Endothelial cell of umbilical vein (primary cell): ENCODE measurements around the gene PLEKHG3. TPM values are rescaled to one million over a fixed set of nuclear protein-coding genes. Genes with fewer than 3 reads are reported as not detected.

Experiments
- BruUV-seq: library from RNA; stranded (reverse); fragments of 400-500 nt; replicated peaks from 2 replicates; lab custom pipeline; 2021; lab: Mats Ljungman, UMichigan
- CTCF ChIA-PET: fragments of 300-600, 350-600 bp; sonication (Branson Sonifier 250); formaldehyde crosslinking; loops from one replicate; lab custom pipeline; 2021; ENCODE audit warnings: antibody characterized with exemption, inconsistent platforms; lab: Charles Lee
- POLR2A ChIA-PET: fragments of 300-600, 350-600 bp; sonication (Branson Sonifier 250); formaldehyde crosslinking; loops from one replicate; lab custom pipeline; 2021; ENCODE audit warnings: antibody characterized with exemption, inconsistent platforms; lab: Charles Lee
- DNase-seq: peaks from one replicate; pipeline ENCODE4 v3.0.0-alpha.2; 2011; ENCODE audit warnings: low read depth, low spot score
- FAIRE-seq: peaks from 2 replicates; lab custom pipeline; 2011; peaks lifted over from hg19 to GRCh38; lab: Jason Lieb, UNC
- H2AFZ ChIP-seq: 2 replicates; pipeline ENCODE4 v1.6.0; 2012; ENCODE audit warnings: low read depth, low read length, control low read depth, inconsistent platforms
- H3K27ac ChIP-seq: 2 replicates; pipeline ENCODE4 v1.5.1; 2011; ENCODE audit warnings: low read depth, mild to moderate bottlenecking, control low read depth, low read length, moderate library complexity; ENCODE audit not compliant: insufficient read depth
- H3K27me3 ChIP-seq, 2 experiments: 2 replicates each; pipeline versions ENCODE4 v1.6.0 to v1.6.1; 2011; ENCODE audit warnings: low read length in 2 of 2, mixed read lengths in 1 of 2; ENCODE audit not compliant: control insufficient read depth in 2 of 2, insufficient read depth in 2 of 2
- H3K36me3 ChIP-seq, 2 experiments: 2 replicates in 1 of 2; 3 replicates in 1 of 2; pipeline ENCODE4 v1.5.1; 2011; ENCODE audit warnings: low read length in 2 of 2, mild to moderate bottlenecking in 1 of 2, moderate library complexity in 1 of 2; ENCODE audit not compliant: control insufficient read depth in 2 of 2, insufficient read depth in 2 of 2; ENCODE audit errors: extremely low read depth in 1 of 2
- H3K4me1 ChIP-seq: 3 replicates; pipeline ENCODE4 v1.5.1; 2011; ENCODE audit warnings: mild to moderate bottlenecking, low read length; ENCODE audit not compliant: control insufficient read depth, insufficient read depth; ENCODE audit errors: extremely low read depth
- H3K4me2 ChIP-seq: 2 replicates; pipeline ENCODE4 v1.6.1; 2011; ENCODE audit warnings: low read length, control low read depth, mixed read lengths; ENCODE audit not compliant: insufficient read depth
- H3K4me3 ChIP-seq, 3 experiments: fragments of 200-600 bp in 1 of 3; sonication (generic), shearing (Covaris generic) in 1 of 3; replicated peaks in 1 of 3; 2 replicates each; pipeline ENCODE4 v1.5.1; 2011 to 2016; ENCODE audit warnings: control low read depth in 3 of 3, low read length in 3 of 3, mild to moderate bottlenecking in 2 of 3, inconsistent platforms in 1 of 3, low read depth in 1 of 3, moderate library complexity in 1 of 3; ENCODE audit not compliant: insufficient read depth in 1 of 3
- H3K79me2 ChIP-seq: 2 replicates; pipeline ENCODE4 v1.6.0; 2012; ENCODE audit warnings: low read length, inconsistent platforms; ENCODE audit not compliant: control insufficient read depth, insufficient read depth
- H3K9ac ChIP-seq: replicated peaks from 2 replicates; pipeline ENCODE3; 2011; ENCODE audit warnings: low read length, control low read depth; ENCODE audit not compliant: insufficient read depth; ENCODE audit errors: extremely low read depth
- H3K9me1 ChIP-seq: replicated peaks from 3 replicates; pipeline ENCODE4 v1.6.0; 2011; ENCODE audit warnings: mild to moderate bottlenecking, low read length; ENCODE audit not compliant: control insufficient read depth, insufficient read depth; ENCODE audit errors: extremely low read depth
- H3K9me3 ChIP-seq: replicated peaks from 2 replicates; pipeline ENCODE4 v1.5.1; 2012; ENCODE audit warnings: low read length, inconsistent platforms; ENCODE audit not compliant: control insufficient read depth, insufficient read depth
- H4K20me1 ChIP-seq: replicated peaks from 2 replicates; pipeline ENCODE3; 2011; ENCODE audit warnings: mild to moderate bottlenecking, low read length; ENCODE audit not compliant: control insufficient read depth, insufficient read depth; ENCODE audit errors: extremely low read depth
- CTCF ChIP-seq, 2 donors: IDR thresholded peaks; 1 replicate in 1 of 2; 2 replicates in 1 of 2; pipeline ENCODE4 v1.5.1; 2011; ENCODE audit warnings: low read length in 2 of 2, mild to moderate bottlenecking in 2 of 2, moderate library complexity in 2 of 2, control low read depth in 1 of 2, inconsistent platforms in 1 of 2, low read depth in 1 of 2; ENCODE audit not compliant: insufficient read depth in 1 of 2; ENCODE audit errors: extremely low read depth in 1 of 2
- EZH2 ChIP-seq: IDR thresholded peaks from 2 replicates; pipeline ENCODE4 v1.6.1; 2012; ENCODE audit warnings: borderline replicate concordance, low read depth, mild to moderate bottlenecking, moderate library complexity, low read length, inconsistent platforms; ENCODE audit not compliant: severe bottlenecking
- FOS ChIP-seq: IDR thresholded peaks from 2 replicates; pipeline ENCODE4 v1.6.1; 2011; ENCODE audit warnings: mild to moderate bottlenecking, low read length, moderate library complexity, borderline replicate concordance; ENCODE audit not compliant: insufficient read depth
- GATA2 ChIP-seq: IDR thresholded peaks from 2 replicates; pipeline ENCODE4 v1.7.0; 2011; ENCODE audit warnings: low read depth, mild to moderate bottlenecking, moderate library complexity, mixed read lengths, low read length; ENCODE audit not compliant: insufficient read length, insufficient read depth
- JUN ChIP-seq: IDR thresholded peaks from 2 replicates; pipeline ENCODE4 v1.6.1; 2011; ENCODE audit warnings: borderline replicate concordance, low read depth; ENCODE audit not compliant: insufficient read length, insufficient read depth
- MAX ChIP-seq: IDR thresholded peaks from 2 replicates; pipeline ENCODE4 v1.6.1; 2011; ENCODE audit not compliant: insufficient read depth, insufficient read length
- MYC ChIP-seq: IDR thresholded peaks from one replicate; pipeline ENCODE4 v1.6.1; 2011; ENCODE audit warnings: mild to moderate bottlenecking, low read depth, low read length
- POLR2A ChIP-seq: IDR thresholded peaks from 2 replicates; pipeline ENCODE4 v1.6.1; 2012; ENCODE audit warnings: low read depth, mild to moderate bottlenecking, control low read depth, low read length
- POLR2AphosphoS5 ChIP-seq: IDR thresholded peaks from 2 replicates; pipeline ENCODE4 v1.6.1; 2012; ENCODE audit warnings: low read depth, mild to moderate bottlenecking, control low read depth, low read length, moderate library complexity; ENCODE audit not compliant: insufficient read depth
- dilution Hi-C: fragments of 300-500 bp; cut with MboI; formaldehyde crosslinking; loops from one replicate; pipeline ENCODE4 v1.15.0; 2019; ENCODE audit warnings: low sequenced_read_pairs; ENCODE audit not compliant: extremely low pct_ligation_motif_present
- intact Hi-C: fragments of 100-400 bp; cut with micrococcal nuclease; formaldehyde crosslinking; loops from one replicate; pipeline ENCODE4 v1.10.0; 2022
- polyA plus RNA-seq, 4 experiments: library from polyadenylated mRNA; depleted of rRNA in 3 of 4; stranded (reverse) in 3 of 4; unstranded in 1 of 4; fragments of >200 nt; gene quantifications; 2 replicates each; pipeline versions ENCODE4 v1.2.1 to v1.2.3, GENCODE V29; 2011 to 2012; ENCODE audit warnings: missing spikeins in 1 of 4
- total RNA-seq: library from RNA; stranded (reverse); gene quantifications from 2 replicates; pipeline ENCODE4 v1.2.3, GENCODE V29; 2021

PLEKHG3 gene
- total and polyA plus RNA-seq, 2 donors (not counting 3 experiments of a cell fraction or from before 2014, with no cell fraction given): 6.6 to 8.0 TPM

- H3K9me3 ChIP-seq: no peaks in the 10 kb centered on the region
- FAIRE-seq: no peak
- POLR2A ChIA-PET: no interaction called here
- no peak for DNase-seq
- no peak overlapping the region for H3K9ac ChIP-seq
- BruUV-seq: no TSS peak
- H3K27me3 ChIP-seq: no peaks in the 10 kb centered on the region
- H3K27ac ChIP-seq: no peak overlapping the region
- intact Hi-C loops (no loop called here), dilution Hi-C loops (no loop called here)
- TF ChIP-seq POLR2AphosphoS5 (no peak), JUN (no peak), MYC (no peak), GATA2 (no peak), CTCF (IDR thresholded peaks at IDR 0.05; ENCODE audit: extremely low read depth in 1 of 2, insufficient read depth in 1 of 2, low read depth in 1 of 2, low read length in 2 of 2) (no peak), POLR2A (no peak)
- no peaks in the 10 kb centered on the region for H3K79me2 ChIP-seq
- no peak overlapping the region for H2AFZ ChIP-seq
- CTCF ChIA-PET: interaction anchor here (0.9 kb wide), 1 partner anchor 183 kb away, joined by 3 read pairs; no protein-coding TSS in a partner anchor
- no peaks in the 10 kb centered on the region for H3K36me3 ChIP-seq
- H3K4me1 ChIP-seq: no peaks in the 10 kb centered on the region
- no peaks in the 10 kb centered on the region for H3K9me1 ChIP-seq
- no peak overlapping the region for H3K4me3 ChIP-seq
- no peaks in the 10 kb centered on the region for H4K20me1 ChIP-seq
- no peak overlapping the region for H3K4me2 ChIP-seq
Observed at GRCh38 chr14:64728106-64728505, 23.9 kb downstream of the PLEKHG3 start.

GRCh38 chr14:64728856-64729255 is 24.6 kb downstream of the PLEKHG3 start:
- POLR2A ChIA-PET: no interaction called here
- FAIRE-seq: no peak
- dilution Hi-C loops: no loop called here

More at GRCh38 chr14:64728856-64729255, 24.6 kb downstream of the PLEKHG3 start:
- no peak for DNase-seq
- no peaks in the 10 kb centered on the region for H3K9me1 ChIP-seq
- no peaks in the 10 kb centered on the region for H3K9me3 ChIP-seq
- H3K4me1 ChIP-seq: no peaks in the 10 kb centered on the region
- H3K4me3 ChIP-seq: no peak overlapping the region
- no peak overlapping the region for H3K9ac ChIP-seq
- intact Hi-C loops: no loop called here
- H3K27me3 ChIP-seq: no peaks in the 10 kb centered on the region
- BruUV-seq: no TSS peak
- no peak overlapping the region for H2AFZ ChIP-seq
- no peak overlapping the region for H3K27ac ChIP-seq
- H3K79me2 ChIP-seq: no peaks in the 10 kb centered on the region
- no peaks in the 10 kb centered on the region for H4K20me1 ChIP-seq
- no peak overlapping the region for H3K4me2 ChIP-seq
- no peaks in the 10 kb centered on the region for H3K36me3 ChIP-seq
- CTCF ChIA-PET: no interaction called here
- TF ChIP-seq CTCF (IDR thresholded peaks at IDR 0.05; ENCODE audit: extremely low read depth in 1 of 2, insufficient read depth in 1 of 2, low read depth in 1 of 2, low read length in 2 of 2) (no peak), EZH2 (no peak), FOS (no peak), POLR2A (no peak), MAX (no peak), MYC (no peak), POLR2AphosphoS5 (no peak), GATA2 (no peak), JUN (no peak)
